LNCAP (cell line): ENCODE results near the gene GZMB.
A peak's percentile ranks its signal among the peaks of the same experiment; 100 is the strongest.

Experiments
- CTCF ChIP-seq: fragments of 450-650 bp; IDR thresholded peaks from 2 replicates; pipeline ENCODE4 v1.5.1; 2017; ENCODE audit warnings: mild to moderate bottlenecking

GZMB gene

DNA sequence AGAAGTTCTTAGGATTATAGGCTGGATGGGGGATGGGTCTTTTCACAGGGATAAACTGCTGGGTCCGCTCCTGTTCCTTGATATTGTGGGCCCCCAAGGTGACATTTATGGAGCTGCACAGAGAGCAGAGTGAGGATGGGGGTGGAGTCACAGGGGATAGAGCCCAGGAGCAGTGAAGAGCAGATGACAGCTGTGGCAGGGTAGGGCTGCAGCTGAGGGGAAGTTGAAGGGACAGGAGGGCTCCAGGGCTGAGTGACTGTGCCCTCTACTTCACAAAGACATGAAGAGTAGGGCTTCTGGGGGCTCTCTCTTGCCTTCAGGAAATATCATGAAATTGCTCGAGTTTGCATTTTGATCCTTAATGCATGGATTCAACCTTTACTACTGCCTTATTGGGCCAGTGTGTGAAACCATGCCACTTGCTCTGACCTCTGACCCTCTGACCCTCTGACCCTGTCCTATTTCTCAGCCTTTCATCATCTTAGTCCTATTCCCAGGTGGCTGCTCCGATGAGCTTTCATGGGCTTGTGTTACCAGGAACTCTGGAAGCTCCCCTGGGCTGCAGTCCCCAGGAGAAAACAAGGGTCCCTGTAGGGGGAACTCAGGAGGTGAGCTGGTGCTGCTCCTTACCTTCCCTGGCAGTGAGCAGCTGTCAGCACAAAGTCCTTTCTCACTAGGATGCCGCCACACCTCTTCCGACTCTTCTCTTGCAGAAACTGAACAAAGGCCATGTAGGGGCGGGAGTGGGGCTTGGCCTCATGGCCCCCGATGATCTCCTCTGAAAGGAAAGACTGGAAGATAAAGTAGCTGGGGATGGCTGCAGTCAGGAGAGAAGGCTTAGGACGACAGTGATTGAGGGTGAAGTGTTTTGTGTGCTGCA, 26.1 kb downstream of the GZMB start:
- TF ChIP-seq CTCF, result no peak

DNA sequence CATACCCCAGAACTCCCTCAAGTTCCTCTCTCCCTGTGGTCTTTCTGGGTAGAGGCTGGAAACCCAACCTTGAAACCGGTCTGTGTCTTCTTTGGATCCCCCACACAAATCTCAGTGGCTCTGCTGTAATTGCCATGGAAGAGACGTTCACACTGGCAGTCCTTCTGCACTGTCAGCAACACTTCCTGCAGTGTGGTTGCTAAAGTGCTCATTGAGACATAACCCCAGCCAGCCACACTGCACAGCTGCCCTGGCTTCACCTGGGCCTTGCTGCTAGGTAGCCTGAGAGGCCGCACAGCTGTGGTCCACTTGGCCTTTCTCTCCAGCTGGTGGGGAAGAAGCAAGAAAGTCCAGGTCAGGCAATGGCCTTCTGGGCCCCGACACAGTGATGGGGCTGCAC, 26.9 kb downstream of the GZMB start:
- no peak for TF ChIP-seq CTCF

DNA sequence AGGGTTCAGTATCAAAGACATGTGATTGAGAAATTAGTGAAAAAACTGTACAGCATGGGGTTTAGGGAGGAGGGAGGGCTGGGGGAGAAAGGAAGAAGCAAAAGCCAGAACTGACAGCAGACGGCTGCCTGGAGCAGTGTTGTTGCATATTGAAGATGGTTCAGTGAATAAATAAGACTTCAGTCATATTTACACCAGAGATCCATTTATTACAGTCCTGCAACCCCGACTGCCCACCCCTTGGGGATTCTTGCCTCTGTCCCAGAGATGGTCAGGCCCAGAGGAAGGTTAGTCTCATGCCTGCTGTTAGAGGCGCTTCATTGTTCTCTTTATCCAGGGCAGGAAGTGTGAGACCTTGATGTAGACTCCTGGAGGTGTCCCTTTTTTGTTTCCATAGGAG, 27.7 kb downstream of the GZMB start:
- no peak for TF ChIP-seq CTCF

DNA sequence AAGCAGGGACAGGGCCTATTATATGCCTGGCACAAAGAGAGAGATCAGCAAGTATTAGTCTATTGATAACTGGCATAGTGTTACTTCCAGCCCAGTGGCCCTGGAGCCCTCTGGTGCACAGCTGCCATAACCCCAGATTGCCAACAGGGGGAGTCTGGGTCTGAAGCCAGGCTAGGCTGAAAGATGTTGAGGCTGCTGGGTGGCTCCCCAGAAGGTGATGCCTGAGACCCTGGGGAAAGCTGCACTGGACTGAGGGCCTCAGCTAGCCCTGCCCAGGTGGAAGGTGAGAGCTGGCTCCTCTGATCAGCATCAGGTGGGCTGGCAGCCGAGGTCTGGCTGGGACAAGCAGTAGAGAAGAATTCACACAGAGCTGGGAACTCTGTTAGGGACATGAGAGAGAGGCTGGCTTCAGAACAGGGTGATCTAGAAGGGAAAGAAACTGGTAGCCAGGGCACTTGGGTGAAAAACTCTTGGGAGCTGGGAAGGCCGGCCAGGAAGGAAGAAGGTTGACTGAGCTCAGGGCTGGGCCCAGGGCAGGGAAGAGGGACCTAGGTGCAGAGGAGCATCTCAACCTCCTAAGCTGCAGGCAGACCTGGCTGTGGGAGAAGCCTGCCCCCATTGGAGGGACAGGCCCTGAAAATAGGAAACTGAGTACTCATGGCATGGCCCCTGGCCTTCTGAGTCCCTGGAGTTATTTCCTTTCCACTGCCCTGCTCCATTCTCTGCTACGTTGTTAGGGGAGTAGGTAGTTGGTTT, 28.4 kb downstream of the GZMB start:
- peak; percentile 88 for TF ChIP-seq CTCF

GRCh38 chr14:24597403-24597802, 36.6 kb downstream of the GZMB start:
- TF ChIP-seq CTCF, result no peak

DNA sequence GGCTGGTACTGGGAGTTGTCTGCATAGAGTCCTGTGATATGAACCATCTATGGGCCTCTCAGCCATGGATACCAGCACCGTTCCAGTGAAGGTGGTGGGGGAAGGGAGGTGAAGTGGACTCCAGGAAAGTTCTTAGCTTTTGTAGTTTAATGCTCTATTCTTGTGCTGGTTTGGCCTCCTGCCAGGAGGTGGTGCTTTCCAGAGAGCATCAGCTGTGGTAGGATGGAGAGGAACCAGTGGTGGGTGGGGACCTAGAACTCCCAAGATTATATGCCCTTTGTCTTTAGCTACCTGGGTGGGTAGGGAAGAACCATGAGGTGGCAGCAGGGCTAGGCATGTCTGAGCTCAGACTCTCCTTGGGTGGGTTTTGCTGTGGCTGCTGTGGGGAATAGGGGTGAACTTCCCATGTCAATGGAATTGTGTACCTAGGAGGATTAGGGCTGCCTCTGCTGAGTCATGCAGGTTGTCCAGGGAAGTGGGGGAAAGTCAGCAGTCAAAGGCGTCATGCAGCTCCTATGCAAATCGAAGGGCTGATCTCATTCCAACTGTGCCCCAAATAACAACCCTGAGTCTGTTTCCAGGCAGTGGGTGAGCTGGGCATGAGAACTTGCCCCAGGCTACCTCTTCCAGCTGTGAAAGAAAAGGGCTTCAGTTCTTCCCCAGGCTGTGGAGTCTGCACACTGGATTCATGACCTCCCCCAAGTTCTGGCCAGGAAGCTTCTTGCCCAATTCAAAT, 38.7 kb downstream of the GZMB start:
- TF ChIP-seq CTCF, result no peak
